Stimulated activated CD4-positive, alpha-beta T cell treated with anti-CD3 and anti-CD28 coated beads, Interleukin-2, amount 100 ng/mL, for 24 hours (primary cell): ENCODE results near the gene MAPK4.
"Not testable (repeated sequence)": the region's sequence is repeated elsewhere in the genome, so short reads cannot be mapped to it uniquely, and the experiment has no call there.

Experiments
- DNase-seq, 2 donors: peaks; one replicate each; pipeline ENCODE4 v3.0.0-alpha.2; 2020

MAPK4 gene

GRCh38 chr18:50687491-50687890 is 127.6 kb downstream of the MAPK4 start:
- no peak for DNase-seq

GRCh38 chr18:50689578-50689977 is 129.7 kb downstream of the MAPK4 start:
- DNase-seq = no peak

GRCh38 chr18:50694147-50694546 is 134.3 kb downstream of the MAPK4 start:
- no peak for DNase-seq

GRCh38 chr18:50695431-50696176 is 135.7 kb downstream of the MAPK4 start:
- DNase-seq = no peak

GRCh38 chr18:50696436-50696835 is 136.5 kb downstream of the MAPK4 start:
- DNase-seq = no peak

- DNase-seq = no peak
Measured at GRCh38 chr18:50696929-50697328, 137.0 kb downstream of the MAPK4 start.

GRCh38 chr18:50697509-50697908 is 137.6 kb downstream of the MAPK4 start:
- DNase-seq = no peak

- no peak for DNase-seq
Measured at GRCh38 chr18:50700245-50701165, 140.6 kb downstream of the MAPK4 start.

- no peak for DNase-seq
Measured at GRCh38 chr18:50704357-50704940, 144.6 kb downstream of the MAPK4 start.

- no peak for DNase-seq
Measured at GRCh38 chr18:50706199-50706598, 146.3 kb downstream of the MAPK4 start.

- DNase-seq = no peak
Measured at GRCh38 chr18:50706651-50707050, 146.8 kb downstream of the MAPK4 start.

- DNase-seq = not testable (repeated sequence)
Measured at GRCh38 chr18:50707297-50707696, 147.4 kb downstream of the MAPK4 start.

GRCh38 chr18:50707855-50708469 is 148.1 kb downstream of the MAPK4 start:
- DNase-seq = no peak

GRCh38 chr18:50709193-50709592 is 149.3 kb downstream of the MAPK4 start:
- no peak for DNase-seq

GRCh38 chr18:50711386-50711785 is 151.5 kb downstream of the MAPK4 start:
- no peak for DNase-seq

- no peak for DNase-seq
Measured at GRCh38 chr18:50715919-50716318, 156.0 kb downstream of the MAPK4 start.

- no peak for DNase-seq
Measured at GRCh38 chr18:50716902-50717301, 157.0 kb downstream of the MAPK4 start.

GRCh38 chr18:50717563-50717962 is 157.7 kb downstream of the MAPK4 start:
- DNase-seq = no peak

GRCh38 chr18:50719471-50720324 is 159.8 kb downstream of the MAPK4 start:
- no peak for DNase-seq

GRCh38 chr18:50720325-50720674 is 160.4 kb downstream of the MAPK4 start:
- DNase-seq = no peak

GRCh38 chr18:50721006-50721405 is 161.1 kb downstream of the MAPK4 start:
- DNase-seq = no peak

GRCh38 chr18:50721451-50722120 is 161.7 kb downstream of the MAPK4 start:
- no peak for DNase-seq
